A549 (cell line): ENCODE measurements around the gene NSUN3. TPM values are rescaled to one million over a fixed set of nuclear protein-coding genes. Genes with fewer than 3 reads are reported as not detected.

ENCODE experiments used
- ATAC-seq, 2 experiments: fragments of 200-7000 bp in 1 of 2; fragments of >200 bp in 1 of 2; cut with Nextera tagmentation in 1 of 2; cut with Tn5 transposase in 1 of 2; 3 replicates each; pipeline versions ENCODE4 v1.8.0 to v1.9.1; 2018 to 2020; ENCODE audit warnings: mild to moderate bottlenecking in 1 of 2, moderate library complexity in 1 of 2
- CTCF ChIA-PET: fragments of 300-600 bp; sonication (Branson Sonifier 250); formaldehyde crosslinking; extraction: SDS; loops from one replicate; lab custom pipeline; 2021; ENCODE audit warnings: antibody characterized with exemption, inconsistent platforms; lab: Yijun Ruan, JAX
- POLR2A ChIA-PET: fragments of 350-600 bp; formaldehyde crosslinking; extraction: SDS; loops from one replicate; lab custom pipeline; 2021; ENCODE audit warnings: antibody characterized with exemption, inconsistent platforms; lab: Yijun Ruan, JAX
- DNase-seq, 2 experiments: peaks; one replicate each; pipeline versions ENCODE4 v3.0.0 to v3.0.0-alpha.2; 2011 to 2016; ENCODE audit warnings: low read depth in 1 of 2, low spot score in 1 of 2
- FAIRE-seq: peaks from 2 replicates; lab custom pipeline; 2011; peaks lifted over from hg19 to GRCh38; lab: Jason Lieb, UNC
- H3K27ac ChIP-seq, 2 experiments: fragments of >200 bp; sonication (Bioruptor Twin); formaldehyde crosslinking; 3 replicates each; pipeline ENCODE4 v1.5.1; 2016 to 2017
- H3K4me1 ChIP-seq: fragments of >200 bp; sonication (Bioruptor Twin); formaldehyde crosslinking; 3 replicates; pipeline ENCODE4 v1.6.1; 2016
- H3K4me2 ChIP-seq: fragments of >200 bp; sonication (Bioruptor Twin); formaldehyde crosslinking; 3 replicates; pipeline ENCODE4 v1.6.1; 2016
- H3K4me3 ChIP-seq: fragments of >200 bp; sonication (Bioruptor Twin); formaldehyde crosslinking; 3 replicates; pipeline ENCODE4 v1.5.1; 2016
- H3K9me3 ChIP-seq: fragments of >200 bp; sonication (Bioruptor Twin); formaldehyde crosslinking; 3 replicates; pipeline ENCODE4 v1.6.1; 2016
- CBX8 ChIP-seq: fragments of 200-600 bp; sonication (generic); IDR thresholded peaks from 2 replicates; pipeline ENCODE4 v1.6.1; 2016
- CHD4 ChIP-seq: fragments of 200-600 bp; sonication (generic); IDR thresholded peaks from 2 replicates; pipeline ENCODE4 v1.6.1; 2016; ENCODE audit warnings: antibody characterized with exemption, mild to moderate bottlenecking, borderline replicate concordance
- EHMT2 ChIP-seq: fragments of 200-600 bp; sonication (generic); IDR thresholded peaks from 2 replicates; pipeline ENCODE4 v1.6.1; 2016; ENCODE audit warnings: antibody characterized with exemption, low read depth, mild to moderate bottlenecking, moderate library complexity
- ELK1 ChIP-seq: fragments of 150-350 bp; IDR thresholded peaks from 2 replicates; pipeline ENCODE4 v1.6.1; 2014; ENCODE audit warnings: low read depth, mild to moderate bottlenecking, low read length
- EP300 ChIP-seq, 2 experiments: fragments of >200 bp; sonication (Bioruptor Twin); formaldehyde crosslinking; IDR thresholded peaks; 2 replicates in 1 of 2; 3 replicates in 1 of 2; pipeline ENCODE4 v1.6.1; 2016 to 2017
- ESRRA ChIP-seq: fragments of 150-350 bp; IDR thresholded peaks from 2 replicates; pipeline ENCODE4 v1.6.1; 2014; ENCODE audit warnings: mild to moderate bottlenecking, low read length, borderline replicate concordance
- HEYL ChIP-seq: fragments of 250-450 bp; sonication (Bioruptor Pico); IDR thresholded peaks from 2 replicates; pipeline ENCODE4 v1.8.0; 2021; ENCODE audit warnings: mild to moderate bottlenecking, moderate library complexity
- HMGXB4 ChIP-seq: fragments of 250-450 bp; sonication (Bioruptor Pico); IDR thresholded peaks from 2 replicates; pipeline ENCODE4 v1.5.0; 2021; ENCODE audit warnings: mild to moderate bottlenecking, moderate library complexity, borderline replicate concordance
- MAFK ChIP-seq: fragments of 450-650 bp; IDR thresholded peaks from 2 replicates; pipeline ENCODE4 v1.6.1; 2014; ENCODE audit not compliant: partially characterized antibody
- MYC ChIP-seq: IDR thresholded peaks from 2 replicates; pipeline ENCODE4 v1.6.1; 2012; ENCODE audit warnings: mild to moderate bottlenecking, inconsistent platforms, low read length, improper control_type of control experiment, borderline replicate concordance
- POLR2A ChIP-seq: IDR thresholded peaks from 2 replicates; pipeline ENCODE4 v1.6.1; 2012; ENCODE audit warnings: mild to moderate bottlenecking, low read length
- RAD21 ChIP-seq, 2 experiments: fragments of >200 bp in 1 of 2; sonication (Bioruptor Twin) in 1 of 2; formaldehyde crosslinking in 1 of 2; IDR thresholded peaks in 1 of 2; conservative IDR thresholded peaks in 1 of 2; 2 replicates in 1 of 2; 3 replicates in 1 of 2; pipeline ENCODE4 v1.6.1; 2012 to 2018; ENCODE audit warnings: inconsistent platforms in 1 of 2
- RARB ChIP-seq: fragments of 250-450 bp; sonication (Bioruptor Pico); IDR thresholded peaks from 2 replicates; pipeline ENCODE4 v1.8.0; 2021; ENCODE audit warnings: mild to moderate bottlenecking, moderate library complexity
- ZC3H11A ChIP-seq: fragments of 450-650 bp; IDR thresholded peaks from 2 replicates; pipeline ENCODE4 v1.6.1; 2014; ENCODE audit warnings: antibody characterized with exemption, mild to moderate bottlenecking
- ZSCAN20 ChIP-seq: fragments of 250-450 bp; sonication (Bioruptor Pico); IDR thresholded peaks from 2 replicates; pipeline ENCODE4 v1.8.0; 2022; ENCODE audit warnings: mild to moderate bottlenecking, moderate library complexity
- WGBS: methylation state at CpG from one replicate; pipeline ENCODE4 v1.1.6; 2017; ENCODE audit errors: missing lambda C conversion rate; 5-methylcytosine and 5-hydroxymethylcytosine counted together
- polyA plus RNA-seq, 4 experiments: library from polyadenylated mRNA; depleted of rRNA in 3 of 4; stranded (reverse); fragments of >200 nt; fragmentation: RNase III in 1 of 4; extraction: RNeasy Plus Mini Kit Qiagen cat#74134 plus additional on column Dnase treatment in 1 of 4; gene quantifications; 2 replicates in 3 of 4; 3 replicates in 1 of 4; pipeline ENCODE4 v1.2.3, GENCODE V29; 2011 to 2017
- TF ChIP-seq, protein P1 (sequence below): fragments of >200 bp; sonication (Bioruptor Twin); formaldehyde crosslinking; IDR thresholded peaks from 3 replicates; pipeline ENCODE4 v1.5.1; 2016

The NSUN3 gene
- polyA plus RNA-seq, 2 of the 4 experiments (the other 2 are of a cell fraction), result 8.6 to 13.5 TPM

DNA sequence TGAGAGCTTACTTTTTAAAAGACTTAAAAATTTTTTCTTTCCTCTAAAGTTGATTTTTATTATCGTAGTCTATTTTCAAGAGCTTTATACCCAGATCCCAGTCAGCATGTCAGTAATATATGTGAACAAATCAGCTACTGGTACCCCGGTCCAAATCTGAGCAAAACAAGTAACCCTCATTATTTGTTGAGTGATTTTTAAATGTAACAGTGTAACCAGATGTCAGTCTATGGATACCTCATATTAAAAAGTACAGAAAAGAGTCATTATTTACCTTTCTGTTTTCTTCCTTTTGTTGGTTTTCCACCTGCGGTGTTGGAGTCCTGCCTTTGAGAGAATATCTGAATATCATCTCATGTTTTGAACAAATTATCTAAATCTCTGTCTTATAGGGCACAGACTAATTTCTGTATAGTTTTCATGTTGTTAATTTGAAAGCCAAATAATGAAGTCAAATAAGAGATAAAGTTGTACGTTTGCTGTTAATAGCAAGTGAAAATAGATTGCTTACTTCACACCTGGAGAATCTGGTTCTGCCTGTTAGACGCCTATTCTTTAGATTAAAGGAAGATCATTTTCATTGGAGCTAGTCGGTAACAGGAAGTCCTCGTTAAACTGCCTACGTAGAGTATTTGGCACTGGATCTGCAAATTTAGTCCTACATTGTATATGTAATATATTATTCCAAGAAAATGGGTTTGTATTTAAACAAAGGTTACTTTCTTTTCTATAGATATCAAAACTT is 34.6 kb upstream of the NSUN3 start, which contains the start of gene STX19:
Gene STX19, minus strand, starts transcription at position 505 of the 745 bp plus-strand sequence. CDS start 13,328 bp downstream, outside the sequence.
- WGBS, result 90% methylated on average over 8 of the region's 8 CpGs
- no peak within 1 kb of the TSS for H3K4me3 ChIP-seq
- no peak for FAIRE-seq
- H3K4me2 ChIP-seq, result no peak within 1 kb of the TSS
- CTCF ChIA-PET, result interaction anchor here (1.2 kb wide), 1 partner anchor 9 kb away, joined by 4 read pairs; no protein-coding TSS in a partner anchor
- TF ChIP-seq MYC, result no peak
- no peak for TF ChIP-seq EP300 (IDR thresholded peaks at IDR 0.05)
- no peak for TF ChIP-seq POLR2A
- no peak for TF ChIP-seq ZSCAN20 (CRISPR knock-in tag)
- no peak for TF ChIP-seq CHD4
- no peak for TF ChIP-seq CBX8
- TF ChIP-seq MAFK, result no peak
- no peak for TF ChIP-seq RARB
- no peak for TF ChIP-seq HMGXB4 (CRISPR knock-in tag)
- no peak for TF ChIP-seq EHMT2
- no peak for TF ChIP-seq ESRRA
- TF ChIP-seq ZC3H11A, result no peak
- TF ChIP-seq HEYL (CRISPR knock-in tag), result no peak
- TF ChIP-seq, protein P1, sequence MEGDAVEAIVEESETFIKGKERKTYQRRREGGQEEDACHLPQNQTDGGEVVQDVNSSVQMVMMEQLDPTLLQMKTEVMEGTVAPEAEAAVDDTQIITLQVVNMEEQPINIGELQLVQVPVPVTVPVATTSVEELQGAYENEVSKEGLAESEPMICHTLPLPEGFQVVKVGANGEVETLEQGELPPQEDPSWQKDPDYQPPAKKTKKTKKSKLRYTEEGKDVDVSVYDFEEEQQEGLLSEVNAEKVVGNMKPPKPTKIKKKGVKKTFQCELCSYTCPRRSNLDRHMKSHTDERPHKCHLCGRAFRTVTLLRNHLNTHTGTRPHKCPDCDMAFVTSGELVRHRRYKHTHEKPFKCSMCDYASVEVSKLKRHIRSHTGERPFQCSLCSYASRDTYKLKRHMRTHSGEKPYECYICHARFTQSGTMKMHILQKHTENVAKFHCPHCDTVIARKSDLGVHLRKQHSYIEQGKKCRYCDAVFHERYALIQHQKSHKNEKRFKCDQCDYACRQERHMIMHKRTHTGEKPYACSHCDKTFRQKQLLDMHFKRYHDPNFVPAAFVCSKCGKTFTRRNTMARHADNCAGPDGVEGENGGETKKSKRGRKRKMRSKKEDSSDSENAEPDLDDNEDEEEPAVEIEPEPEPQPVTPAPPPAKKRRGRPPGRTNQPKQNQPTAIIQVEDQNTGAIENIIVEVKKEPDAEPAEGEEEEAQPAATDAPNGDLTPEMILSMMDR, result no peak
- no peaks in the 10 kb centered on the region for H3K4me1 ChIP-seq
- no peak within 1 kb of the TSS for H3K27ac ChIP-seq
- DNase-seq, result no peak
- POLR2A ChIA-PET, result no interaction called here
- H3K9me3 ChIP-seq, result no peaks in the 10 kb centered on the region
- ATAC-seq, result no peak

- FAIRE-seq (peak; percentile 13), ATAC-seq (peak; percentile 93 to 95), DNase-seq (peak; percentile 34 to 56)
- Histone ChIP-seq H3K4me1 (no peaks in the 10 kb centered on the region), H3K4me2 (no peak overlapping the region), H3K4me3 (no peak overlapping the region), H3K27ac (no peak overlapping the region), H3K9me3 (no peaks in the 10 kb centered on the region)
- TF ChIP-seq, protein P1, result peak; percentile 48
- TF ChIP-seq RAD21 (conservative IDR thresholded peaks at IDR 0.05 in 1 of 2, IDR thresholded peaks at IDR 0.05 in 1 of 2), result 0 out of 5 replicates have a peak, but pooled peaks of 1 of the 2 experiments have one; percentile 12
- TF ChIP-seq ELK1, result no peak
- WGBS, result 41% methylated on average over 3 of the region's 3 CpGs
- ChIA-PET POLR2A (no interaction called here), CTCF (interaction anchor here (0.6 to 1.8 kb wide), 6 partner anchors 8 to 70 kb away, joined by 3 to 4 read pairs (median 4); partner anchors contain the start of gene STX19)
Measured at GRCh38 chr3:94036909-94037507, 25.9 kb upstream of the NSUN3 start.
